Measurements from ENCODE around the gene VEZT. TPM values are rescaled to one million over a fixed set of nuclear protein-coding genes. Genes with fewer than 3 reads are reported as not detected.

The VEZT gene
- total RNA-seq, 2 donors from 2014 or later: 146 to 201 TPM

- no peak for TF ChIP-seq CTCF (conservative IDR thresholded peaks at IDR 0.05)
- Mint-ChIP-seq H3K27me3 (ENCODE audit: insufficient read depth) (peaks cover 7% of the 10 kb centered on the region), H3K36me3 (ENCODE audit: low read depth) (no peaks in the 10 kb centered on the region), H3K9me3 (peaks cover 2% of the 10 kb centered on the region), H3K27ac (no peak overlapping the region), H3K4me3 (no peak overlapping the region), H3K4me1 (peaks cover 22% of the 10 kb centered on the region)
- no peaks in the 10 kb centered on the region for H3K9me3 ChIP-seq (ENCODE audit: control insufficient read depth, low read length)
- DNase-seq: no peak
- H3K36me3 ChIP-seq (ENCODE audit: control insufficient read depth, insufficient read depth, low read length): no peaks in the 10 kb centered on the region
- H3K27me3 ChIP-seq (ENCODE audit: control insufficient read depth, insufficient read depth, low read length, poor library complexity, severe bottlenecking): peaks cover 6% of the 10 kb centered on the region
- H3K9ac ChIP-seq (ENCODE audit: extremely low read depth, low read length, poor library complexity, severe bottlenecking): no peak overlapping the region
- peak overlapping the region; percentile 83 for H3K27ac ChIP-seq (ENCODE audit: low read depth, low read length)
- no peak overlapping the region for H3K4me3 ChIP-seq (ENCODE audit: low read length)
- H3K4me1 ChIP-seq (ENCODE audit: control insufficient read depth, insufficient read depth, low read length): no peaks in the 10 kb centered on the region
- 81 to 88% methylated on average over 4 to 5 of the region's 5 CpGs for WGBS, 2 experiments (ENCODE audit: insufficient coverage in 1 of 2, insufficient read length in 1 of 2)
These were observed 119.5 kb downstream of the VEZT start for GRCh38 chr12:95337146-95337545.

GRCh38 chr12:95339086-95339788 lies 121.6 kb downstream of the VEZT start:
- no peak overlapping the region for H3K9ac ChIP-seq (ENCODE audit: extremely low read depth, low read length, poor library complexity, severe bottlenecking)
- H3K4me3 ChIP-seq (ENCODE audit: low read length): no peak overlapping the region
- H3K27ac Mint-ChIP-seq: no peak overlapping the region
- no peak for TF ChIP-seq CTCF (conservative IDR thresholded peaks at IDR 0.05)
- H3K36me3 ChIP-seq (ENCODE audit: control insufficient read depth, insufficient read depth, low read length): no peaks in the 10 kb centered on the region
- no peak overlapping the region for H3K4me3 Mint-ChIP-seq
- peaks cover 19% of the 10 kb centered on the region for H3K4me1 Mint-ChIP-seq
- no peaks in the 10 kb centered on the region for H3K9me3 ChIP-seq (ENCODE audit: control insufficient read depth, low read length)
- H3K27ac ChIP-seq (ENCODE audit: low read depth, low read length): no peak overlapping the region
- H3K4me1 ChIP-seq (ENCODE audit: control insufficient read depth, insufficient read depth, low read length): no peaks in the 10 kb centered on the region
- 87 to 100% methylated on average over 2 of the region's 2 CpGs for WGBS, 2 experiments (ENCODE audit: insufficient coverage in 1 of 2, insufficient read length in 1 of 2)
- H3K36me3 Mint-ChIP-seq (ENCODE audit: low read depth): no peaks in the 10 kb centered on the region
- peaks cover 7% of the 10 kb centered on the region for H3K27me3 Mint-ChIP-seq (ENCODE audit: insufficient read depth)
- DNase-seq: no peak
- H3K27me3 ChIP-seq (ENCODE audit: control insufficient read depth, insufficient read depth, low read length, poor library complexity, severe bottlenecking): peaks cover 6% of the 10 kb centered on the region
- H3K9me3 Mint-ChIP-seq: peaks cover 2% of the 10 kb centered on the region

GRCh38 chr12:95342008-95342407 lies 124.4 kb downstream of the VEZT start:
- Histone ChIP-seq H3K4me1 (ENCODE audit: control insufficient read depth, insufficient read depth, low read length) (no peaks in the 10 kb centered on the region), H3K4me3 (ENCODE audit: low read length) (no peak overlapping the region), H3K27ac (ENCODE audit: low read depth, low read length) (no peak overlapping the region), H3K36me3 (ENCODE audit: control insufficient read depth, insufficient read depth, low read length) (no peaks in the 10 kb centered on the region), H3K27me3 (ENCODE audit: control insufficient read depth, insufficient read depth, low read length, poor library complexity, severe bottlenecking) (peaks cover 6% of the 10 kb centered on the region), H3K9ac (ENCODE audit: extremely low read depth, low read length, poor library complexity, severe bottlenecking) (no peak overlapping the region), H3K9me3 (ENCODE audit: control insufficient read depth, low read length) (no peaks in the 10 kb centered on the region)
- DNase-seq: no peak
- H3K9me3 Mint-ChIP-seq: peaks cover 2% of the 10 kb centered on the region
- peaks cover 5% of the 10 kb centered on the region for H3K4me1 Mint-ChIP-seq
- H3K4me3 Mint-ChIP-seq: no peak overlapping the region
- H3K27me3 Mint-ChIP-seq (ENCODE audit: insufficient read depth): peaks cover 7% of the 10 kb centered on the region
- TF ChIP-seq CTCF (conservative IDR thresholded peaks at IDR 0.05): no peak
- H3K27ac Mint-ChIP-seq: no peak overlapping the region
- 83 to 86% methylated on average over 1 of the region's 1 CpG for WGBS, 2 experiments (ENCODE audit: insufficient coverage in 1 of 2, insufficient read length in 1 of 2)
- no peaks in the 10 kb centered on the region for H3K36me3 Mint-ChIP-seq (ENCODE audit: low read depth)

Data from endodermal cell (in vitro differentiated cells).